ENCODE results near the gene ASIC4. TPM values are rescaled to one million over a fixed set of nuclear protein-coding genes. Genes with fewer than 3 reads are reported as not detected.

ASIC4 gene
- polyA plus RNA-seq, 6 donors from 2014 or later = not detected

DNA sequence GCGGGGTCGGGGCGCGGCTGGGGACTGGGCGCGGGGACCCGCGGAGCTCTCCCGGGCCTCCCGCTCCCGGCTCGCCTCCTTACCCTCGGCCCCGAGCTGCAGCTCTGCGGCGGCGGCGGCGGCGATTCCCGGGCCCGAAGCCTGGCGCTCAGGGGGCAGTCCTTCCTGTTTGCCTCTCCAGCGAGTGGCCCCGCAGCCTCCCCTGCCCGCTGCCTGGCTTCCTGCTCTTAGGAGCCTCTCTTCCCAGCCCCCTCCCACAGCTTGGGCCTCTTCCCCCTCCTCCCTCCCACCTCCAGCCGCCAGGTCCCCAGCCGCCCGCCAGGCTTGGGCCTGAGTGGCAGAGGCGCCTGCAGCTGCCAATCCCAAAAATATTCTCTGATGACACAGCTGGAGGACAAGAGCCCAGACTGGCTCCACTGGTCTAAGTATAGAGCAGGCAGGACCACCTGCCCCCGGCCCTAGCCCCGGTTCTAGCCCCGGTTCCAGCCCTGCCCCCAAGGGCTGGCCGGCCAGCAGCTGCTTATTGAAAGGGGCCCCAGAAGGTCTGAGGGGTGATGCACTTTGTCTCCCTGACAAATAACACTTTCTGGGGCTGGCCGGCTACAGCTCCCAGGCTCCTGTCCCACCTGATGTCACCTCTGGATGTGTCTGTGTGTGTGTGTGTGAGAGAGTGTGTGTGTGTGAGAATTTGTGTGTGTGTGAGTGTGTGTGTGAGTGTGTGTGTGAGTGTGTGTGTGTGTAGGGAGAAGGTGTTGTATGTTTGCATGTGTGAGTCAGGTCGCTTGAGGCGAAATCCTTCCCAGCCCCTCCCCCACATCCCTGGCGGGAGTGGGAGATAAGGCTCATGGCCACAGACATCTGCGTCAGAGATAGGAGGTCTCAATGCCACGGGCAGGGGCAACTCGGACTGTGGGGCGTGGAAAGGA lies 57.3 kb downstream of the ASIC4 start, which contains the start of gene OBSL1:
OBSL1 (minus strand) TSS at position 229 of the 926 bp plus-strand sequence. CDS start 307 bp downstream, outside the sequence.
- Mint-ChIP-seq H3K27me3 (peaks cover 37 to 78% (median 74%) of the 10 kb centered on the region in 3 donors), H3K4me1 (peaks cover 5 to 7% (median 7%) of the 10 kb centered on the region in 3 donors), H3K4me3 (peak within 1 kb of the TSS in 6 of 8 donors; percentile 19 to 69 (median 42)), H3K9me3 (peaks cover 0 to 2% (median 0%) of the 10 kb centered on the region in 7 donors), H3K27ac (no peak within 1 kb of the TSS), H3K36me3 (no peaks in the 10 kb centered on the region)
- ATAC-seq (ENCODE audit: low read depth in 2 of 2) = peak; percentile 14 to 36
- no peak for DNase-seq

DNA sequence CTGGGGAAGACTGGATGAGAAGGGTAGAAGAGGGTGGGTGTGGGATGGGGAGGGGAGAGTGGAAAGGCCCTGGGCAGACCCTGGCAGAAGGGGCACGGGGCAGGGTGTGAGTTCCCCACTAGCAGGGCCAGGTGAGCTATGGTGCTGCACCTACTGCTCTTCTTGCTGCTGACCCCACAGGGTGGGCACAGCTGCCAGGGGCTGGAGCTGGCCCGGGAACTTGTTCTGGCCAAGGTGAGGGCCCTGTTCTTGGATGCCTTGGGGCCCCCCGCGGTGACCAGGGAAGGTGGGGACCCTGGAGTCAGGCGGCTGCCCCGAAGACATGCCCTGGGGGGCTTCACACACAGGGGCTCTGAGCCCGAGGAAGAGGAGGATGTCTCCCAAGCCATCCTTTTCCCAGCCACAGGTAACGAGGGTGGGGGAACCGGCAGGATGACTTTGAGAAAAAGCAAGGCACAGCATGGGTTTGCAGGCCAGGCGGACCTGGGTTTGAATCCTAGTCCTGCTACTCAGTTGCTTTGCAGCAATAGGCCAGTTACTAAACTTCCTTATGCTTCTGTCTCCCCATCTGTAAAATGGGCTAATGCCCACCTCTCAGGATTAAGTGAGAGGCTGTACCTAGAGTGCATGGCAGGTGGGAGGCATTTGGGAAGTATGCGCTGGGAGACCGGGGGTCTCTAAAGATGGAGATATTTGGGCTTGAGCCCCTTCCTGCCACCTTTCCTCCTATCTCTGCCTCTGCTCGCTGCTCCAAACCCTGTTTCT lies 58.1 kb downstream of the ASIC4 start, which contains the start of gene INHA:
INHA (plus strand) TSS at position 74 of the 765 bp plus-strand sequence; CDS start at position 139, 65 bp downstream.
- H3K27ac Mint-ChIP-seq = no peak within 1 kb of the TSS
- no peak for DNase-seq
- peaks cover 5 to 7% (median 7%) of the 10 kb centered on the region in 3 donors for H3K4me1 Mint-ChIP-seq
- H3K9me3 Mint-ChIP-seq = no peaks in the 10 kb centered on the region
- H3K27me3 Mint-ChIP-seq = peaks cover 40 to 81% (median 74%) of the 10 kb centered on the region in 3 donors
- no peak for ATAC-seq (ENCODE audit: low read depth in 2 of 2)
- H3K36me3 Mint-ChIP-seq = no peaks in the 10 kb centered on the region
- H3K4me3 Mint-ChIP-seq = peak within 1 kb of the TSS in 7 of 8 donors; percentile 19 to 73 (median 42)

DNA sequence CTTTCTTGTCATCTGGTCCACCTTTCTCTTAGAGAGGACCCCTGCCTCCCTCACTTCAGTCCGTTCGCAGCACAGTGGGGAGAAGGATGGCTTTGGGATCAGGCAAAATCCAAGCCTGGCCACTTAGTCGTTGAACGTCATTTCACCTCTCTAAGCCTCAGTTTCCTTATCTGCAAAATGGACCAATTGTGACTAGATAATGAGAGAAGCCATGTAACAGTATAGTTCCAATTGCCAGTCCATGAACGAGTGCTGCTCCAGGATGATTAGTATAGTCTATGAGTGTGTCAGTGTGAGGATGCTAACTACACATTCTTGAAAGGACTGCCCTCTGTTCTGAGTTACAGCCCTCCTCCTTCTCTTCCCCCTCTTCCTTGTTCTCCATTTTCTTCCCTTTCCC lies 58.9 kb downstream of the ASIC4 start:
- Mint-ChIP-seq H3K4me1 (peaks cover 5 to 7% (median 7%) of the 10 kb centered on the region in 3 donors), H3K36me3 (no peaks in the 10 kb centered on the region), H3K9me3 (no peaks in the 10 kb centered on the region), H3K4me3 (peak overlapping the region in 3 of 8 donors; percentile 26 to 73 (median 32)), H3K27me3 (peaks cover 44 to 75% (median 70%) of the 10 kb centered on the region in 3 donors), H3K27ac (peak overlapping the region in 1 of 6 donors; percentile 47)
- ATAC-seq (ENCODE audit: low read depth in 2 of 2) (no peak), DNase-seq (no peak)

DNA sequence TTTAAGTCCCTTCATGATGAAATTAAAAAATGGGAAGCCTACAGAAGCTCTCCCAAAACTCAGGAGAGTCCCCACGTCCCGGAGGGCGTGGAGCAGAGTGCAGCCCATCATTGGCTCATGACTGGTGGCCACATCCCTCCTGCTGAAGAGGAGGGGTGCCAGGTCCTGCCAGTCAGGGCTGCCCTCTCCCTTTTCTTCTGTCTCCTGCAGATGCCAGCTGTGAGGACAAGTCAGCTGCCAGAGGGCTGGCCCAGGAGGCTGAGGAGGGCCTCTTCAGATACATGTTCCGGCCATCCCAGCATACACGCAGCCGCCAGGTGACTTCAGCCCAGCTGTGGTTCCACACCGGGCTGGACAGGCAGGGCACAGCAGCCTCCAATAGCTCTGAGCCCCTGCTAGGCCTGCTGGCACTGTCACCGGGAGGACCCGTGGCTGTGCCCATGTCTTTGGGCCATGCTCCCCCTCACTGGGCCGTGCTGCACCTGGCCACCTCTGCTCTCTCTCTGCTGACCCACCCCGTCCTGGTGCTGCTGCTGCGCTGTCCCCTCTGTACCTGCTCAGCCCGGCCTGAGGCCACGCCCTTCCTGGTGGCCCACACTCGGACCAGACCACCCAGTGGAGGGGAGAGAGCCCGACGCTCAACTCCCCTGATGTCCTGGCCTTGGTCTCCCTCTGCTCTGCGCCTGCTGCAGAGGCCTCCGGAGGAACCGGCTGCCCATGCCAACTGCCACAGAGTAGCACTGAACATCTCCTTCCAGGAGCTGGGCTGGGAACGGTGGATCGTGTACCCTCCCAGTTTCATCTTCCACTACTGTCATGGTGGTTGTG lies 60.4 kb downstream of the ASIC4 start:
- Mint-ChIP-seq H3K36me3 (no peaks in the 10 kb centered on the region), H3K27me3 (peaks cover 48 to 74% (median 69%) of the 10 kb centered on the region in 3 donors), H3K4me3 (no peak overlapping the region), H3K4me1 (peaks cover 5 to 7% (median 6%) of the 10 kb centered on the region in 3 donors), H3K27ac (no peak overlapping the region), H3K9me3 (no peaks in the 10 kb centered on the region)
- ATAC-seq (ENCODE audit: low read depth in 2 of 2) = no peak
- DNase-seq = no peak

DNA sequence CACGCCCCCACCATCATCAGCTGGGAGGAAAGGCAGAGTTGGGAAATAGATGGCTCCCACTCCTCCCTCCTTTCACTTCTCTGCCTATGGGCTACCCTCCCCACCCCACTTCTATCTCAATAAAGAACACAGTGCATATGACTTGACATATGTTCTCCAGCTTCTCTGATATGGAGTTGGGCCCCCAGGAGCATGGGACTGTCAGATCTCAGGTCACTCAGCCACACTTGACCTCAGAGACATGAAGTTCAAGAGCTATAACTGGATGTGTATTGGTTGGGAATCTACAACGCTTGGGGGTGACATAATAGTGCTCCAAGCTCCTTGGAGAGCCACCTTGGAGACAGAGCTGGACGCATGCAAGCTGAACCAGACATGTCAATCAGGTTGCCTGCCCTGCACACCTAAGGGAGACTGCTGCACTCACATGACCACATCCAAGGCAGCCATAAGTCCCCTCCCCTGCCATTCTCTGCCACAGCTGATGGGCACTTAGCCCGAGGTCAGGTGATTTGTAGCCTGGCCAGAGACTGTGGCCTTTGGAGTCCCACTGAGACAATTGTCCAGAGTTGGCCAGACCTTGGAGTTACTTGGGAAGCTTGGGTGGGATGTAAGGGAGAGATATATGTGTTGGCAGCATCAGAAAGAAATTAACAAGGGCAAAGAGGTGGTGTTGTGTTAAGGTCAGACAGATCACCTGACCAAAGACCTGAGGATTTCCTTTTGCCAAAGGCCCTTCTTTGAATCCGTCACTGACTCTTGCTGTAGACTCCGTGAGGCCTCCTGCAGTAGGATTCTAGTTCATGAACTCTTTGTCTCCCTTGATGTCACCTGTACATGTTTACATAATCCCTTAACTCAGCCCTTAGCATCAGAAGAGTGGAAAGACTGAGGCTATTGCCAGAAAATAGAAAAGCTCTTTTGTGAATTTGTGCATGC lies 61.6 kb downstream of the ASIC4 start:
- Mint-ChIP-seq H3K27ac (no peak overlapping the region), H3K27me3 (peaks cover 45 to 72% (median 66%) of the 10 kb centered on the region in 3 donors)
- no peak for ATAC-seq (ENCODE audit: low read depth in 2 of 2)

DNA sequence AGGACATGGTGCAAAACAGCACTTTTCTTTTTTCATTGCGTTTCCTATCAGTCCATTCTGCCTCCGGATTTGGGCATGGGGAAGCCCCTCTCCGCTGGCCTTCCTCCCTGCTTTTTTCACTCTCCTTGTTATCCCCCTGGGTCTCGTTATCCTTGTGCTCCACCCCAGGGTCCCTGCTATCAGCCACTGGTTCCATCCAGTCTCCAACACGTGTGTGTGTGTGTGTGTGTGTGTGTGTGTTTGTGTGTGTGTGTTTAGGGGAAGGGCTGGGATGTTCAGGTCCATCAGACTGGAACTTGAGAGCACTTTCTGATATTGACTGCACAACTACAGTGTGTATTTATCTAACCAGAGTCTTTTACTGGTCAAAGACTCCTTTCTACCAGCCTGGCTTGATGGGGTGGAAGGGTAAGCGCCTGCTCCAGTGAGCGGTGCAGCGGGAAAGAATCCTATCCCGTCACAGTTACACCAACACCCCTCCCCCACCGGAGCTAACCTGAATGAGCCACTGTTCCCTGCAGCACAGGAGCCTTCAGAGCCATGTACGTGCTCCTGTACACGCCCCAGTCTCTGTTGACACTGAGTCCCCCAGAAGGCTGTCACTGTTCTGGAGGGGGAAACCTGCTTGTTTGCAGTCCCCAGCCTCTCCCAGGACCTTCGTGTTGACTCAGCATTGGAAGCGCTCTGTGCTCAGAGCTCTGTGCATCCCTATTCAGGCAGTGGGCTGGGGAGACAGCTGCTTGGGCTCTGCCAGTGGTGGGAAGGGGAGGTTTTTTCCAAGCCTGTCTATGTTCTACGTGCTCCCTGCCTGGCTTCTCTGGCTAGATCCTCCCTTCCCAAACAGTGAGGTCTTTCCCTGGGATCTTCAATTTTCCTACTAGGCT lies 62.5 kb downstream of the ASIC4 start:
- H3K36me3 Mint-ChIP-seq = no peaks in the 10 kb centered on the region
- no peaks in the 10 kb centered on the region for H3K9me3 Mint-ChIP-seq
- peak overlapping the region in 1 of 6 donors; percentile 42 for H3K27ac Mint-ChIP-seq
- H3K27me3 Mint-ChIP-seq = peaks cover 44 to 77% (median 63%) of the 10 kb centered on the region in 3 donors
- ATAC-seq (ENCODE audit: low read depth in 2 of 2) (no peak), DNase-seq (no peak)
- no peak overlapping the region for H3K4me3 Mint-ChIP-seq
- H3K4me1 Mint-ChIP-seq = peaks cover 2 to 4% (median 3%) of the 10 kb centered on the region in 3 donors

More for the DNA sequence above, 61.6 kb downstream of the ASIC4 start:
- DNase-seq = no peak
- Mint-ChIP-seq H3K36me3 (no peaks in the 10 kb centered on the region), H3K9me3 (no peaks in the 10 kb centered on the region), H3K4me3 (peak overlapping the region in 1 of 8 donors; percentile 60), H3K4me1 (peaks cover 3 to 7% (median 5%) of the 10 kb centered on the region in 3 donors)

DNA sequence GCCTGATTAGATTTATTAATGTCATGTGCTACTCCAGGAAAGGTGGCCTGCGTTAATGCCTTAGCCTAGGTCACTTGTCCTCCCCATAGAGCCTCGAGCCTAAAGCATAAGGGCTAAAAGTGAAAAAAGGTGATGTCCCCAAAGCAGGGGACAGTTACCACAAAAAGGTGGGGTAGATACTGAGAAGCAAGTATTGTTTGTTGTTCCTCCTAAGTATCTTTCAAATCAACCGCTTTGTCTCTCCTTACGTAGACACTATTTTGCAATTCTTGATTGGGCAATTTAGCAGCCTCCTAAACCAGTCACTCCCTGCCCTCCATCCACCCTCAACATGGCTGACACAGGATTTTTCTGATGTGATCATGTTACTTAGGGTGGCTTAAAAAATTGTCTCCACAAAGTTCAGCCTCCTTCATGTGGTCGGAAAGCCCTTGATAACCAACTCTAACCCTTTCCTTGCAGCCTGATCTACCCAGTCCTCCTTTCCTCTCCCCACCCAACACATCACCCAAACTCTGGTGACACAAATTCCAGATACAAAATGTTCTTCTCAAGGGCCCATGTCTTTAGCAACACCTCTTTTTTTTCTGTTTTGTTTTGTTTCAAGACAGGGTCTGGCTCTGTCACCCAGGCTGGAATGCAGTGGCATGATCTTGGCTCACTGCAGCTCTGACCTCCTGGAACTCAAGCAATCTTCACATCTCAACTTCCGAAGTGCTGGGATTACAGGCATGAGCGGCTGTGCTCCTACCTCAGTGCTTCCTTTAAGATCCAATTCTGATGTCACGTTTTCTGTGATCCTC lies 64.7 kb downstream of the ASIC4 start:
- no peaks in the 10 kb centered on the region for H3K36me3 Mint-ChIP-seq
- H3K4me1 Mint-ChIP-seq = no peaks in the 10 kb centered on the region
- H3K4me3 Mint-ChIP-seq = no peak overlapping the region
- H3K9me3 Mint-ChIP-seq = no peaks in the 10 kb centered on the region
- H3K27ac Mint-ChIP-seq = no peak overlapping the region
- ATAC-seq (ENCODE audit: low read depth in 2 of 2) (no peak), DNase-seq (no peak)
- peaks cover 32 to 57% (median 42%) of the 10 kb centered on the region in 3 donors for H3K27me3 Mint-ChIP-seq

DNA sequence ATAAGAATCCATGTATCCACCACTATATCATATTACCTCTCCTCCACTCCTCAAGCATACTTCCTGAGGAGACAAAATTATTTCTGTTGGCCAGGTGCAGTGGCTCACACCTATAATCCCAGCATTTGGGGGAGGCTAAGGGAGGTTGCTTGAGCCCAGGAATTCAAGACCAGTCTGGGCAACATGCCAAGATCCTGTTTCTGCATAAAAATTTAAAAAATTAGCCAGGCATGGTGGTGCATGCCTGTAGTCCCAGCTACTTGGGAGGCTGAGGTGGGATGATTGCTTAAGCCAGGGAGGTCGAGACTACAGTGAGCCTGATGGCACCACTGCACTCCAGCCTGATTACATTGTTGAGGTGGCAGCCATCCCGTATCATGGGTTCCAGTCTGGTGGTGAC lies 67.1 kb downstream of the ASIC4 start:
- DNase-seq (no peak), ATAC-seq (ENCODE audit: low read depth in 2 of 2) (no peak)
- Mint-ChIP-seq H3K9me3 (no peaks in the 10 kb centered on the region), H3K36me3 (no peaks in the 10 kb centered on the region), H3K27me3 (peaks cover 32 to 55% (median 42%) of the 10 kb centered on the region in 3 donors), H3K4me1 (no peaks in the 10 kb centered on the region), H3K27ac (no peak overlapping the region), H3K4me3 (no peak overlapping the region)
